HEK293 (cell line): ENCODE data around the gene COPZ1.
"Not testable (repeated sequence)": the region's sequence is repeated elsewhere in the genome, so short reads cannot be mapped to it uniquely, and the experiment has no call there.

ENCODE experiments used
- CTCF ChIA-PET: fragments of 350-600 bp; formaldehyde crosslinking; extraction: SDS; loops from one replicate; lab custom pipeline; 2021; ENCODE audit warnings: antibody characterized with exemption; lab: Yijun Ruan, JAX
- POLR2A ChIA-PET: fragments of 300-600 bp; formaldehyde crosslinking; extraction: SDS; loops from one replicate; lab custom pipeline; 2020; ENCODE audit warnings: antibody characterized with exemption, inconsistent platforms; lab: Yijun Ruan, JAX
- H3K27ac ChIP-seq: fragments of 200-500 bp; sonication (Bioruptor generic); 2 replicates; pipeline ENCODE4 v1.5.1; 2014; ENCODE audit warnings: low read depth, low read length, control low read depth, inconsistent platforms; ENCODE audit errors: extremely low read depth
- H3K36me3 ChIP-seq, 2 experiments: fragments of 200-500 bp in 1 of 2; sonication (Bioruptor generic) in 1 of 2; 1 replicate in 1 of 2; 2 replicates in 1 of 2; pipeline ENCODE4 v1.5.1; 2014 to 2017; ENCODE audit warnings: inconsistent platforms in 2 of 2, low read length in 2 of 2; ENCODE audit not compliant: control insufficient read depth in 2 of 2, insufficient read depth in 1 of 2
- H3K4me1 ChIP-seq: fragments of 200-500 bp; sonication (Bioruptor generic); 2 replicates; pipeline ENCODE4 v1.5.1; 2014; ENCODE audit warnings: mild to moderate bottlenecking, low read length, inconsistent platforms; ENCODE audit not compliant: control insufficient read depth, insufficient read depth
- H3K4me3 ChIP-seq: 2 replicates; pipeline ENCODE4 v1.5.1; 2011; ENCODE audit warnings: low read depth, mild to moderate bottlenecking, control low read depth, low read length, moderate library complexity
- H3K9me3 ChIP-seq: fragments of 200-500 bp; sonication (Bioruptor generic); 2 replicates; pipeline ENCODE4 v1.5.1; 2014; ENCODE audit warnings: low read depth, low read length, inconsistent platforms; ENCODE audit not compliant: control insufficient read depth, insufficient read depth
- KLF1 ChIP-seq: fragments of 450-650 bp; formaldehyde crosslinking; IDR thresholded peaks from 2 replicates; pipeline ENCODE4 v1.5.1; 2016; ENCODE audit warnings: missing biosample characterization, missing genetic modification characterization
- PRDM10 ChIP-seq: fragments of 450-650 bp; formaldehyde crosslinking; IDR thresholded peaks from 2 replicates; pipeline ENCODE4 v1.5.1; 2016; ENCODE audit warnings: missing biosample characterization, missing genetic modification characterization
- ZBTB20 ChIP-seq: fragments of 450-650 bp; formaldehyde crosslinking; IDR thresholded peaks from 2 replicates; pipeline ENCODE4 v1.5.1; 2016; ENCODE audit warnings: missing biosample characterization, missing genetic modification characterization
- ZNF202 ChIP-seq: fragments of 450-650 bp; formaldehyde crosslinking; IDR thresholded peaks from 2 replicates; pipeline ENCODE4 v1.5.1; 2016; ENCODE audit warnings: missing biosample characterization, missing genetic modification characterization, borderline replicate concordance
- ZNF24 ChIP-seq: fragments of 450-650 bp; formaldehyde crosslinking; IDR thresholded peaks from 2 replicates; pipeline ENCODE4 v1.5.1; 2016; ENCODE audit warnings: missing biosample characterization, missing genetic modification characterization
- ZNF324 ChIP-seq: fragments of 450-650 bp; formaldehyde crosslinking; IDR thresholded peaks from 2 replicates; pipeline ENCODE4 v1.5.1; 2016; ENCODE audit warnings: missing biosample characterization, missing genetic modification characterization
- ZNF341 ChIP-seq: fragments of 450-650 bp; formaldehyde crosslinking; IDR thresholded peaks from 2 replicates; pipeline ENCODE4; 2016; ENCODE audit warnings: low read depth, missing biosample characterization, missing genetic modification characterization
- ZNF529 ChIP-seq: fragments of 450-650 bp; formaldehyde crosslinking; IDR thresholded peaks from 2 replicates; pipeline ENCODE4 v1.5.1; 2017; ENCODE audit warnings: missing genetic modification characterization, missing biosample characterization; ENCODE audit not compliant: insufficient replicate concordance
- ZNF548 ChIP-seq: fragments of 450-650 bp; formaldehyde crosslinking; IDR thresholded peaks from 2 replicates; pipeline ENCODE4 v1.5.1; 2016; ENCODE audit warnings: missing biosample characterization, missing genetic modification characterization
- ZNF76 ChIP-seq: fragments of 450-650 bp; formaldehyde crosslinking; IDR thresholded peaks from 2 replicates; pipeline ENCODE4; 2016; ENCODE audit warnings: low read depth, missing biosample characterization, missing genetic modification characterization, borderline replicate concordance
- TF ChIP-seq, protein P1 (sequence below): fragments of 450-650 bp; formaldehyde crosslinking; IDR thresholded peaks from 2 replicates; pipeline ENCODE4 v1.5.1; 2016; ENCODE audit warnings: missing biosample characterization, missing genetic modification characterization

COPZ1 gene

DNA sequence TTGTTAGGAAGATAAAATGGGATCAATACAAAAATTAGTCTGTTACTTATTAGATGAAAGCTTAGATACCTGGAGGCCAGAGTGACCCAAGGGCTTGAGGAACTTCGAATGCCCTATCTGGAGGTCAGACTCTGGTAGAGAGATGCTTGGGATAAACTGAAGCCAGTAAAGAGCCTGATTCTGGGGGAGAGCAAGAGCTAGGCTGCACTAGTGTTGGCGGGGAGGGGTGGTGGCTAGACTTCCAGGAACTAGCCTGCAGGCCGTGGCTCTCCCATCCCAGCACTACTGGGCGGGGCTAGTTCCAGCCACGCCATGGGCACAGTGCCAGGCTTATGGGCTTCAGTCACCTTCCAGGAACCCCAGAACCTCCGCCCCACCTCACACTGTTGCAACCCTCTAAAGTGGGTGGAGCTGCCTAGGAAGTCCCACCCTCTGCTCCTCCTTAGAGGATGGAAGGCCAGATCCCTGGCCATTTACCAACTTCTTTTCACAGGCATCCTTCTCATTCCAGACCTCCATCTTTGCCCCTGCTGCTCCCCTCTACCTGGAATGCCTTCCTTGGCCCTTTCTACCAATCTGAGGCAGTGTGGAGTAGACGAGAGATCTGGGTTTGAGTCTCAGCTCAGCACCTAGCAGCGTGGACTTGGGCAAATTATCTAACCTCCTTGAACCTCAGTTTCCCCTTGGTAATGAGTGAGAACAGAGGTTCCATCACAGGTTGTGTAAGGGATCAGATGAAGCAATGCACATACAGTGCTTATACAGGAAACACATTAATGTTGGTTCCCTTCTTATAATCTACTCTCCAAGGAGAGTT lies 17.8 kb upstream of the COPZ1 start (continued):
- TF ChIP-seq PRDM10 (tag by site-specific recombination) (peak; percentile 89), ZNF24 (tag by site-specific recombination) (0 out of 2 replicates have a peak, but pooled peaks have one; percentile 35), ZBTB20 (tag by site-specific recombination) (peak; percentile 44; the same call in 1 of the 2 replicates), ZNF548 (tag by site-specific recombination) (no peak), ZNF324 (tag by site-specific recombination) (no peak), ZNF202 (tag by site-specific recombination) (no peak)
- TF ChIP-seq, protein P1, sequence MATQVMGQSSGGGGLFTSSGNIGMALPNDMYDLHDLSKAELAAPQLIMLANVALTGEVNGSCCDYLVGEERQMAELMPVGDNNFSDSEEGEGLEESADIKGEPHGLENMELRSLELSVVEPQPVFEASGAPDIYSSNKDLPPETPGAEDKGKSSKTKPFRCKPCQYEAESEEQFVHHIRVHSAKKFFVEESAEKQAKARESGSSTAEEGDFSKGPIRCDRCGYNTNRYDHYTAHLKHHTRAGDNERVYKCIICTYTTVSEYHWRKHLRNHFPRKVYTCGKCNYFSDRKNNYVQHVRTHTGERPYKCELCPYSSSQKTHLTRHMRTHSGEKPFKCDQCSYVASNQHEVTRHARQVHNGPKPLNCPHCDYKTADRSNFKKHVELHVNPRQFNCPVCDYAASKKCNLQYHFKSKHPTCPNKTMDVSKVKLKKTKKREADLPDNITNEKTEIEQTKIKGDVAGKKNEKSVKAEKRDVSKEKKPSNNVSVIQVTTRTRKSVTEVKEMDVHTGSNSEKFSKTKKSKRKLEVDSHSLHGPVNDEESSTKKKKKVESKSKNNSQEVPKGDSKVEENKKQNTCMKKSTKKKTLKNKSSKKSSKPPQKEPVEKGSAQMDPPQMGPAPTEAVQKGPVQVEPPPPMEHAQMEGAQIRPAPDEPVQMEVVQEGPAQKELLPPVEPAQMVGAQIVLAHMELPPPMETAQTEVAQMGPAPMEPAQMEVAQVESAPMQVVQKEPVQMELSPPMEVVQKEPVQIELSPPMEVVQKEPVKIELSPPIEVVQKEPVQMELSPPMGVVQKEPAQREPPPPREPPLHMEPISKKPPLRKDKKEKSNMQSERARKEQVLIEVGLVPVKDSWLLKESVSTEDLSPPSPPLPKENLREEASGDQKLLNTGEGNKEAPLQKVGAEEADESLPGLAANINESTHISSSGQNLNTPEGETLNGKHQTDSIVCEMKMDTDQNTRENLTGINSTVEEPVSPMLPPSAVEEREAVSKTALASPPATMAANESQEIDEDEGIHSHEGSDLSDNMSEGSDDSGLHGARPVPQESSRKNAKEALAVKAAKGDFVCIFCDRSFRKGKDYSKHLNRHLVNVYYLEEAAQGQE (tag by site-specific recombination), result no peak

DNA sequence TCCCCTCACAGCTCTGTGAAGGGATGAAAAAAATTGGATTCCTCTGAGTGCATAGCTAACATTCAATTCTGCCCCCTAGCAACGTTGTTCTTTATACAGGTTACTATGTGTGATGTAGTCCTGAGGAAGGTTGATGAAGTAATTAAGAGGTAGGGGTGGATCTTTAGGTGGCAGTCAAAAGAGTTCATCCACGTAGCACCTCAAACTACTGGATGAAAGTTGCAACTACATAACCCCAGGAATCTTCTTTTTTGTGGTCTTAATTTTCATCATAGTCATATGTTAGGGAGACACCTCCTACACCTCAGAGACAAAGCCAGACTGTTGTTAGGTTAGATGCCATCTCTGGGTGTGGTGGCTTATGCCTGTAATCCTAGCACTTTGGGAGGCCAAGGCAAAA lies 13.9 kb upstream of the COPZ1 start:
- Histone ChIP-seq H3K36me3 (no peaks in the 10 kb centered on the region), H3K27ac (no peak overlapping the region), H3K4me3 (no peak overlapping the region), H3K4me1 (peaks cover 5% of the 10 kb centered on the region), H3K9me3 (no peaks in the 10 kb centered on the region)
- POLR2A ChIA-PET, result interaction anchor here (1.1 to 1.5 kb wide), 3 partner anchors 11 to 31 kb away, joined by 3 to 8 read pairs (median 3); partner anchors contain the start of genes CBX5, COPZ1, HNRNPA1 and NFE2
- no peak for TF ChIP-seq ZNF76
- peak; percentile 35; the same call in 1 of the 2 replicates for TF ChIP-seq KLF1
- CTCF ChIA-PET, result interaction anchor here (0.7 to 1.2 kb wide), 6 partner anchors 11 to 110 kb away, joined by 3 to 5 read pairs (median 4); no protein-coding TSS in a partner anchor

GRCh38 chr12:54312309-54312708 lies 12.6 kb upstream of the COPZ1 start:
- H3K4me1 ChIP-seq, H3K27ac ChIP-seq, H3K36me3 ChIP-seq, POLR2A ChIA-PET, H3K9me3 ChIP-seq, H3K4me3 ChIP-seq: not testable (repeated sequence)
- CTCF ChIA-PET, result interaction anchor here (0.5 to 1.7 kb wide), 4 partner anchors 13 to 1392 kb away, joined by 3 to 7 read pairs (median 3); no protein-coding TSS in a partner anchor

DNA sequence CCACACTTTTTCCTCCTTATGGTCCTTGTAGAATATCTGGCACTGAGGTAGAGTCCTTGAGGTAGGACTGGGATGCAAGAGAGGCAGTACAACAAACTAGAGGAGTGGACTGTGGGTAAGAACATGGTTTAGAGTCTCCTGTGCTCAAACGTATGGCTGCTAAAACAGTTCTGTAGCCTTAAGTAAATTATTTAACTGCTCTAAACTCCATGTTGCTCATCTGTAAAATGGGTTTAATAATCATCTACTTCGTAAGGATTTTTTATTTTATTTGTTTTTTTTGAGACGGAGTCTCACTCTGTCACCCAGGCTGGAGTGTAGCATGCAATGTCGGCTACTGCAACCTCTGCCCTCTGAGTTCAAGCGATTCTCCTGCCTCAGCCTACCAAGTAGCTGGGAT lies 3.6 kb upstream of the COPZ1 start:
- H3K9me3 ChIP-seq, result no peaks in the 10 kb centered on the region
- no peak overlapping the region for H3K27ac ChIP-seq
- no peak overlapping the region for H3K4me3 ChIP-seq
- no peaks in the 10 kb centered on the region; the same call in 1 of the 2 replicates for H3K4me1 ChIP-seq
- CTCF ChIA-PET, result interaction anchor here (0.6 to 5.8 kb wide), 6 partner anchors 11 to 135 kb away, joined by 3 to 63 read pairs (median 6); no protein-coding TSS in a partner anchor
- TF ChIP-seq ZNF341 (tag by site-specific recombination) (no peak), ZNF529 (no peak)
- H3K36me3 ChIP-seq, result no peaks in the 10 kb centered on the region
- POLR2A ChIA-PET, result interaction anchor here (0.8 to 1.4 kb wide), 2 partner anchors 35 to 41 kb away, joined by 5 read pairs; partner anchors contain the start of gene HNRNPA1
